ENCODE results near the gene KIAA1755. TPM values are rescaled to one million over a fixed set of nuclear protein-coding genes. Genes with fewer than 3 reads are reported as not detected.

The KIAA1755 gene
- total and polyA plus RNA-seq, 2 of the 4 experiments (the other 2 are of a cell fraction): 2.5 to 5.1 TPM

DNA sequence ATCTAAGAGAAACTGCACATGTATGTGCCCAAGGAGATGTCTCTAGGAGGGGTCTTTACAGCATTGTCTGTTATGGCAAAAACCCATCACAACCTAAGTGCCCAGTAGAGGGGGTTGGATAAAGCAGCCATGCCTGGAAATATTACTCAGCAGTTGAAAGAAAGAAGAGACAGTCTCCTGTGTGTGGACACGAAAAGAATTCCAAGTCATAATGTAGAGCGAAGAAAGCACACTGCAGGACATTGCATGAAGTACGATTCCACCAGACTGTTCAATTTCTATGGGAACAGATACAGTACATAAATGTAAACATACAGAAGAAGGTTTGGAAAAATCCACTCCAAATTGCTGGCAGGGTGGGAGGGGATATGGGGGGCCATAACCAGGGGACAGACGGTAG is 88.1 kb downstream of the KIAA1755 start:
- no peak overlapping the region for H3K23ac ChIP-seq (ENCODE audit: low read depth, low read length)
- peak overlapping the region; percentile 68; the same call in 1 of the 2 replicates for H3K18ac ChIP-seq (ENCODE audit: low read depth, low read length)
- H2BK15ac ChIP-seq (ENCODE audit: low read depth, low read length): peak overlapping the region; percentile 15; the same call in 2 of the 3 replicates
- TF ChIP-seq MXI1 (IDR thresholded peaks at IDR 0.05; ENCODE audit: borderline replicate concordance, low read depth, low read length) (no peak), SMC3 (IDR thresholded peaks at IDR 0.05; ENCODE audit: low read depth, low read length) (no peak), RAD21 (IDR thresholded peaks at IDR 0.05; ENCODE audit: low read length) (peak; percentile 43), BHLHE40 (IDR thresholded peaks at IDR 0.05; ENCODE audit: low read depth, low read length) (no peak), POLR2A (IDR thresholded peaks at IDR 0.05; ENCODE audit: low read depth, low read length) (no peak)
- TF ChIP-seq, protein P1, sequence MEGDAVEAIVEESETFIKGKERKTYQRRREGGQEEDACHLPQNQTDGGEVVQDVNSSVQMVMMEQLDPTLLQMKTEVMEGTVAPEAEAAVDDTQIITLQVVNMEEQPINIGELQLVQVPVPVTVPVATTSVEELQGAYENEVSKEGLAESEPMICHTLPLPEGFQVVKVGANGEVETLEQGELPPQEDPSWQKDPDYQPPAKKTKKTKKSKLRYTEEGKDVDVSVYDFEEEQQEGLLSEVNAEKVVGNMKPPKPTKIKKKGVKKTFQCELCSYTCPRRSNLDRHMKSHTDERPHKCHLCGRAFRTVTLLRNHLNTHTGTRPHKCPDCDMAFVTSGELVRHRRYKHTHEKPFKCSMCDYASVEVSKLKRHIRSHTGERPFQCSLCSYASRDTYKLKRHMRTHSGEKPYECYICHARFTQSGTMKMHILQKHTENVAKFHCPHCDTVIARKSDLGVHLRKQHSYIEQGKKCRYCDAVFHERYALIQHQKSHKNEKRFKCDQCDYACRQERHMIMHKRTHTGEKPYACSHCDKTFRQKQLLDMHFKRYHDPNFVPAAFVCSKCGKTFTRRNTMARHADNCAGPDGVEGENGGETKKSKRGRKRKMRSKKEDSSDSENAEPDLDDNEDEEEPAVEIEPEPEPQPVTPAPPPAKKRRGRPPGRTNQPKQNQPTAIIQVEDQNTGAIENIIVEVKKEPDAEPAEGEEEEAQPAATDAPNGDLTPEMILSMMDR (conservative IDR thresholded peaks at IDR 0.05; ENCODE audit: low read depth, low read length): peak; percentile 47
- WGBS, 2 experiments (ENCODE audit: extremely low coverage in 2 of 2, insufficient read length in 1 of 2): no CpG with 5 or more reads among the region's 4 CpGs
- in situ Hi-C loops (cut with MboI; ENCODE audit: low sequenced_read_pairs) (no loop called here), intact Hi-C loops (cut with micrococcal nuclease) (loop anchor here (2.0 kb wide), 2 partner anchors 44 to 100 kb away; no protein-coding TSS in a partner anchor), dilution Hi-C loops (cut with HindIII; ENCODE audit: low sequenced_read_pairs, unreplicated experiment) (no loop called here)
- ChIA-PET POLR2A (ENCODE audit: unreplicated experiment) (no interaction called here), CTCF (interaction anchor here (1.0 to 1.4 kb wide), 4 partner anchors 43 to 99 kb away, joined by 3 to 7 read pairs (median 4); no protein-coding TSS in a partner anchor)
- H2AK5ac ChIP-seq (ENCODE audit: low read depth, low read length): no peak overlapping the region
- H3K79me1 ChIP-seq (ENCODE audit: low read depth in 1 of 2, low read length in 2 of 2): no peaks in the 10 kb centered on the region
- BruUV-seq (replicated peaks): no TSS peak
- H2AFZ ChIP-seq (replicated peaks; ENCODE audit: low read length, poor library complexity): no peak overlapping the region
- H3K14ac ChIP-seq (replicated peaks; ENCODE audit: low read depth, low read length): peak overlapping the region; percentile 20; the same call in 1 of the 2 replicates
- no peaks in the 10 kb centered on the region for H3K36me3 ChIP-seq (ENCODE audit: control insufficient read depth, insufficient read depth, low read length)
- no peaks in the 10 kb centered on the region for H3K9me3 ChIP-seq (ENCODE audit: control insufficient read depth, insufficient read depth, low read length)
- peak overlapping the region; percentile 43; the same call in 1 of the 2 replicates for H4K91ac ChIP-seq (ENCODE audit: insufficient read depth, low read depth, low read length)
- peak overlapping the region; percentile 51 for H2BK20ac ChIP-seq (ENCODE audit: low read depth, low read length)
- peak overlapping the region; percentile 9; the same call in 1 of the 2 replicates for H4K5ac ChIP-seq (ENCODE audit: low read depth, low read length)
- H2BK120ac ChIP-seq (ENCODE audit: low read depth, low read length): peak overlapping the region; percentile 45; the same call in 1 of the 2 replicates
- H3K4ac ChIP-seq (ENCODE audit: low read depth, low read length): no peak overlapping the region; the same call in 1 of the 2 replicates
- H3K4me1 ChIP-seq (ENCODE audit: control insufficient read depth, insufficient read depth, low read length): peaks cover 40% of the 10 kb centered on the region
- 0 out of 2 replicates have a peak overlapping the region, but pooled peaks have one; percentile 2 for H3K27ac ChIP-seq (ENCODE audit: insufficient read depth, low read length)
- no peaks in the 10 kb centered on the region for H3K27me3 ChIP-seq (ENCODE audit: control insufficient read depth, insufficient read depth, low read length)
- H3K56ac ChIP-seq (ENCODE audit: extremely low read depth, insufficient read depth, low read length): no peak overlapping the region
- DNase-seq (peak; percentile 59), ATAC-seq (ENCODE audit: low read depth) (no peak)
- peak overlapping the region in 1 of 2 experiments; percentile 49; a peak in 2 of 4 replicates for H4K8ac ChIP-seq (ENCODE audit: low read depth in 2 of 2, low read length in 2 of 2)
- H3K9me1 ChIP-seq (ENCODE audit: insufficient read depth, low read length): peaks cover 20% of the 10 kb centered on the region
- H3K9ac ChIP-seq (ENCODE audit: low read depth, low read length): no peak overlapping the region
- H2AK9ac ChIP-seq (replicated peaks; ENCODE audit: low read depth, low read length, poor library complexity): no peak overlapping the region
- no peak overlapping the region for H3K4me3 ChIP-seq (ENCODE audit: insufficient read depth, low read depth, low read length)
- no peaks in the 10 kb centered on the region for H4K20me1 ChIP-seq (ENCODE audit: insufficient read depth, low read length)
- H2BK5ac ChIP-seq (ENCODE audit: low read depth, low read length, poor library complexity, severe bottlenecking): peak overlapping the region; percentile 94
- H3K4me2 ChIP-seq (ENCODE audit: low read depth, low read length): peak overlapping the region; percentile 25; the same call in 1 of the 2 replicates

Measured in IMR-90 (cell line).